ENCODE data around the gene AFDN. TPM values are rescaled to one million over a fixed set of nuclear protein-coding genes. Genes with fewer than 3 reads are reported as not detected.

AFDN gene
- total and polyA plus RNA-seq, 10 of the 15 experiments (the other 5 are each of a cell fraction or from before 2014, with no cell fraction given) = 5.7 to 68.2 (median 45.1) TPM

DNA sequence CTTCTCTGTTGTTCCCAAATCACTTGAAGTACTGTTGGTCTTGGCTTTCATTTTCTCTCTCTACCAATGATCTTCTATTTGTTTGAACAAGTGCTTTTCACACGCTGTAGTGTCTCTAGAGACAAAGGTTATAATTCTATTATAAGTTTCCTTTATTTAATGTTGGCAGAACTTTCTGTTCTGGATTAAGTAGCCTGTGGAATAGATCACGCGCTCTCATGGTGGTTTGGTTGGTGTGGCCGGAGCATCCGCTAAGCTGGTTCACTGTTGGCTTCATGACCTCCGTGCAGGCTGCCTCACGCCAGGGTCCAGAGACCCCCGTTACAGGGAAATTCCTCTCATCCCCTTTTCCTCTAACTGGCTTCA, 139.8 kb downstream of the AFDN start (continued):
- TF ChIP-seq, protein P1, sequence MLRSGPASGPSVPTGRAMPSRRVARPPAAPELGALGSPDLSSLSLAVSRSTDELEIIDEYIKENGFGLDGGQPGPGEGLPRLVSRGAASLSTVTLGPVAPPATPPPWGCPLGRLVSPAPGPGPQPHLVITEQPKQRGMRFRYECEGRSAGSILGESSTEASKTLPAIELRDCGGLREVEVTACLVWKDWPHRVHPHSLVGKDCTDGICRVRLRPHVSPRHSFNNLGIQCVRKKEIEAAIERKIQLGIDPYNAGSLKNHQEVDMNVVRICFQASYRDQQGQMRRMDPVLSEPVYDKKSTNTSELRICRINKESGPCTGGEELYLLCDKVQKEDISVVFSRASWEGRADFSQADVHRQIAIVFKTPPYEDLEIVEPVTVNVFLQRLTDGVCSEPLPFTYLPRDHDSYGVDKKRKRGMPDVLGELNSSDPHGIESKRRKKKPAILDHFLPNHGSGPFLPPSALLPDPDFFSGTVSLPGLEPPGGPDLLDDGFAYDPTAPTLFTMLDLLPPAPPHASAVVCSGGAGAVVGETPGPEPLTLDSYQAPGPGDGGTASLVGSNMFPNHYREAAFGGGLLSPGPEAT (IDR thresholded peaks at IDR 0.05; ENCODE audit: low read depth) = no peak
- TF ChIP-seq MEF2B (IDR thresholded peaks at IDR 0.05; ENCODE audit: partially characterized antibody, poor library complexity, severe bottlenecking) (no peak), MTA3 (IDR thresholded peaks at IDR 0.05; ENCODE audit: borderline replicate concordance, low read length) (no peak)
- TF ChIP-seq, protein P2, sequence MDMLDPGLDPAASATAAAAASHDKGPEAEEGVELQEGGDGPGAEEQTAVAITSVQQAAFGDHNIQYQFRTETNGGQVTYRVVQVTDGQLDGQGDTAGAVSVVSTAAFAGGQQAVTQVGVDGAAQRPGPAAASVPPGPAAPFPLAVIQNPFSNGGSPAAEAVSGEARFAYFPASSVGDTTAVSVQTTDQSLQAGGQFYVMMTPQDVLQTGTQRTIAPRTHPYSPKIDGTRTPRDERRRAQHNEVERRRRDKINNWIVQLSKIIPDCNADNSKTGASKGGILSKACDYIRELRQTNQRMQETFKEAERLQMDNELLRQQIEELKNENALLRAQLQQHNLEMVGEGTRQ (IDR thresholded peaks at IDR 0.05; ENCODE audit: borderline replicate concordance, low read depth, low read length) = no peak
- TF ChIP-seq, protein P3, sequence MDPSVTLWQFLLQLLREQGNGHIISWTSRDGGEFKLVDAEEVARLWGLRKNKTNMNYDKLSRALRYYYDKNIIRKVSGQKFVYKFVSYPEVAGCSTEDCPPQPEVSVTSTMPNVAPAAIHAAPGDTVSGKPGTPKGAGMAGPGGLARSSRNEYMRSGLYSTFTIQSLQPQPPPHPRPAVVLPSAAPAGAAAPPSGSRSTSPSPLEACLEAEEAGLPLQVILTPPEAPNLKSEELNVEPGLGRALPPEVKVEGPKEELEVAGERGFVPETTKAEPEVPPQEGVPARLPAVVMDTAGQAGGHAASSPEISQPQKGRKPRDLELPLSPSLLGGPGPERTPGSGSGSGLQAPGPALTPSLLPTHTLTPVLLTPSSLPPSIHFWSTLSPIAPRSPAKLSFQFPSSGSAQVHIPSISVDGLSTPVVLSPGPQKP (IDR thresholded peaks at IDR 0.05; ENCODE audit: low read depth, low read length) = no peak

DNA sequence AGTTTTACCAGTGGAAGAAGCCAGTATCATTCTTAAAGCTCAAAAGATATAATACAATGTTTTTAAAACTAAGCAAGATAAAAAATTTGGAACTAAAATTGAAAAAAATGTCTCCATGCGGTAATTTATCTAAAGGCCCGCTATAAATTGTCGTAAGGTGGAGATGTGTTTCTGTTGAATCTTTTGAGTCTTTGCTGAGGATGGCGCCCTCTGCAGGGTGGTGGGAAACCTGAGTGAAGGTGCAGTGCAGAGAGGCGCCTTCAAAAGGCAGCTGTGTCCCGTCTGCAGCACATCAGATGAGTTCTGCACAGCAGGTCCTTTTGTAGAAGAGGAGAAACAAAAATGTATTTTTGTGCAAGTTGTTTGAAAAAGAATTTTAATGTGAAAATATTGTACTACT, 141.4 kb downstream of the AFDN start:
- no peak overlapping the region for H3K4me2 ChIP-seq (ENCODE audit: control insufficient read depth, insufficient read depth)
- H3K9me3 ChIP-seq (replicated peaks; ENCODE audit: control insufficient read depth, insufficient read depth, low read length) = no peaks in the 10 kb centered on the region
- ChIA-PET RAD21 (ENCODE audit: unreplicated experiment) (interaction anchor here (0.7 kb wide), 1 partner anchor 57 kb away, joined by 3 read pairs; no protein-coding TSS in a partner anchor), POLR2A (no interaction called here), SMC1A (ENCODE audit: uncharacterized antibody, unreplicated experiment) (no interaction called here), CTCF (interaction anchor here (0.9 to 1.5 kb wide), 3 partner anchors 15 to 506 kb away, joined by 3 to 5 read pairs (median 3); no protein-coding TSS in a partner anchor)
- TF ChIP-seq, protein P4, sequence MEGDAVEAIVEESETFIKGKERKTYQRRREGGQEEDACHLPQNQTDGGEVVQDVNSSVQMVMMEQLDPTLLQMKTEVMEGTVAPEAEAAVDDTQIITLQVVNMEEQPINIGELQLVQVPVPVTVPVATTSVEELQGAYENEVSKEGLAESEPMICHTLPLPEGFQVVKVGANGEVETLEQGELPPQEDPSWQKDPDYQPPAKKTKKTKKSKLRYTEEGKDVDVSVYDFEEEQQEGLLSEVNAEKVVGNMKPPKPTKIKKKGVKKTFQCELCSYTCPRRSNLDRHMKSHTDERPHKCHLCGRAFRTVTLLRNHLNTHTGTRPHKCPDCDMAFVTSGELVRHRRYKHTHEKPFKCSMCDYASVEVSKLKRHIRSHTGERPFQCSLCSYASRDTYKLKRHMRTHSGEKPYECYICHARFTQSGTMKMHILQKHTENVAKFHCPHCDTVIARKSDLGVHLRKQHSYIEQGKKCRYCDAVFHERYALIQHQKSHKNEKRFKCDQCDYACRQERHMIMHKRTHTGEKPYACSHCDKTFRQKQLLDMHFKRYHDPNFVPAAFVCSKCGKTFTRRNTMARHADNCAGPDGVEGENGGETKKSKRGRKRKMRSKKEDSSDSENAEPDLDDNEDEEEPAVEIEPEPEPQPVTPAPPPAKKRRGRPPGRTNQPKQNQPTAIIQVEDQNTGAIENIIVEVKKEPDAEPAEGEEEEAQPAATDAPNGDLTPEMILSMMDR (IDR thresholded peaks at IDR 0.05 in 2 of 3, conservative IDR thresholded peaks at IDR 0.05 in 1 of 3; ENCODE audit: control insufficient read depth in 2 of 3, extremely low read depth in 1 of 3, insufficient read depth in 1 of 3, low read depth in 3 of 3, low read length in 3 of 3) = peak in 2 of 3 experiments; percentile 28 to 37; a peak in 4 of 6 replicates
- TF ChIP-seq, protein P5, sequence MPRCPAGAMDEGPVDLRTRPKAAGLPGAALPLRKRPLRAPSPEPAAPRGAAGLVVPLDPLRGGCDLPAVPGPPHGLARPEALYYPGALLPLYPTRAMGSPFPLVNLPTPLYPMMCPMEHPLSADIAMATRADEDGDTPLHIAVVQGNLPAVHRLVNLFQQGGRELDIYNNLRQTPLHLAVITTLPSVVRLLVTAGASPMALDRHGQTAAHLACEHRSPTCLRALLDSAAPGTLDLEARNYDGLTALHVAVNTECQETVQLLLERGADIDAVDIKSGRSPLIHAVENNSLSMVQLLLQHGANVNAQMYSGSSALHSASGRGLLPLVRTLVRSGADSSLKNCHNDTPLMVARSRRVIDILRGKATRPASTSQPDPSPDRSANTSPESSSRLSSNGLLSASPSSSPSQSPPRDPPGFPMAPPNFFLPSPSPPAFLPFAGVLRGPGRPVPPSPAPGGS (IDR thresholded peaks at IDR 0.05; ENCODE audit: borderline replicate concordance, insufficient read depth, low read depth, low read length, poor library complexity, severe bottlenecking) = no peak
- intact Hi-C loops (cut with micrococcal nuclease; ENCODE audit: unreplicated experiment) (no loop called here), in situ Hi-C loops (cut with MboI) (no loop called here)
- no peak overlapping the region for H3K4me3 ChIP-seq
- no peaks in the 10 kb centered on the region for H3K79me2 ChIP-seq (ENCODE audit: control insufficient read depth, insufficient read depth, low read length)
- no peak overlapping the region for H3K9ac ChIP-seq (ENCODE audit: control insufficient read depth, insufficient read depth, low read length)
- H3K27ac ChIP-seq (ENCODE audit: control insufficient read depth, insufficient read depth) = no peak overlapping the region
- no peaks in the 10 kb centered on the region for H4K20me1 ChIP-seq (ENCODE audit: control insufficient read depth, insufficient read depth)
- peak; percentile 38; the same call in 2 of the 3 replicates for ATAC-seq
- peaks cover 2 to 10% of the 10 kb centered on the region in 2 experiments; a peak in 3 of 4 replicates for H3K36me3 ChIP-seq (ENCODE audit: control insufficient read depth in 2 of 2, insufficient read depth in 2 of 2, low read length in 1 of 2)
- H3K4me1 ChIP-seq (ENCODE audit: control insufficient read depth, insufficient read depth, low read length) = no peaks in the 10 kb centered on the region
- no peak for DNase-seq (ENCODE audit: low read depth, low spot score)
- 84% methylated on average over 6 of the region's 6 CpGs for WGBS (ENCODE audit: insufficient coverage, insufficient replicate concordance, low lambda C conversion rate, missing lambda C conversion rate)
- no peaks in the 10 kb centered on the region for H3K27me3 ChIP-seq (replicated peaks in 1 of 2; ENCODE audit: control insufficient read depth in 2 of 2, insufficient read depth in 2 of 2, low read length in 1 of 2)
- no peak for FAIRE-seq
- H2AFZ ChIP-seq (ENCODE audit: control insufficient read depth, low read depth, low read length) = no peak overlapping the region
- BruUV-seq (replicated peaks) = no TSS peak

All from GM12878 (cell line).